AG04449 (cell line): ENCODE measurements around the gene CYSRT1.
A peak's percentile ranks its signal among the peaks of the same experiment; 100 is the strongest.

Source experiments
- CTCF ChIA-PET: fragments of 350-600 bp; formaldehyde crosslinking; extraction: SDS; loops from one replicate; lab custom pipeline; 2021; ENCODE audit warnings: antibody characterized with exemption; lab: Yijun Ruan, JAX
- POLR2A ChIA-PET: fragments of 400-600, 350-600 bp; formaldehyde crosslinking; extraction: SDS; loops from one replicate; lab custom pipeline; 2020; ENCODE audit warnings: antibody characterized with exemption, inconsistent platforms; lab: Yijun Ruan, JAX
- DNase-seq: peaks from one replicate; pipeline ENCODE4 v3.0.0-alpha.2; 2010; ENCODE audit warnings: low read depth, low spot score
- H3K4me3 ChIP-seq: 2 replicates; pipeline ENCODE4 v1.5.1; 2011; ENCODE audit warnings: low read depth, mild to moderate bottlenecking, control low read depth, low read length
- TF ChIP-seq, protein P1 (sequence below): IDR thresholded peaks from one replicate; pipeline ENCODE4 v1.5.1; 2011; ENCODE audit warnings: mild to moderate bottlenecking, moderate library complexity, low read length, control low read depth, inconsistent platforms; ENCODE audit not compliant: insufficient read depth; ENCODE audit errors: missing control alignments

Gene CYSRT1

DNA sequence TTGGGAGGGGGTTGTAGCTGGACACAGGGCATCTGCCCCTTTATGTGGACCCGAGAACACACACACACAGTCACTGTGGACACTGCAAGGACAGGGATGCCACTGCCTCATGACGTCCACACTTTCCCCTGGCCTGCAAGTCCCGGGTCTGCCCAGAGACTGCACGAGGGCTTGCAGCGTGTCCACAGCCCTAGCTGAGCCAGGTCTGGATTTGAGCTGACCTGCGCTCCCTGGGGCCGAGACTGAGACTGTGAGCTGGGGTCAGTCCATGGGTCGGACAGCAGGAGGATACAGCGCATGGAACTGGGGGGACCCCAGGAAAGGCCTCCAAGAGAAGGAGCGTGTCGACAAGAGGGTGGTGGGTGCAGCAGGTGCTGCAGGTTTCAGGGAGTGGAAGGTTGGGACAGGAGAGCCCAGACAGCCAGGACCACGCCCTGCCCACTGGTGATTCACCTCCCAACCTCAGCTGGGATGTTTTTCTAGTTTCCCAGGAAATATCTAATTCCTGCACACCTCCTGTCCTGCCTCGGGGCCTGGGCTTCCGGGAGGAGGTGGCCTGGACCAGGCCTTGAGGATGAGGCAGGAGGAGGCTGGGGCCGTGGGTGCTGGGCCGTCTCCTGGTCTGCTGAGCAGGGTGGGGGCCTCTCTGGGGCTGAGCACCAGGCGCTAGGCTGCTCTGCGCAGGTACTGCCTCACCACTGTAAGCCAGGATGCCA lies 1.5 kb downstream of the CYSRT1 start:
- DNase-seq, result no peak
- TF ChIP-seq, protein P1, sequence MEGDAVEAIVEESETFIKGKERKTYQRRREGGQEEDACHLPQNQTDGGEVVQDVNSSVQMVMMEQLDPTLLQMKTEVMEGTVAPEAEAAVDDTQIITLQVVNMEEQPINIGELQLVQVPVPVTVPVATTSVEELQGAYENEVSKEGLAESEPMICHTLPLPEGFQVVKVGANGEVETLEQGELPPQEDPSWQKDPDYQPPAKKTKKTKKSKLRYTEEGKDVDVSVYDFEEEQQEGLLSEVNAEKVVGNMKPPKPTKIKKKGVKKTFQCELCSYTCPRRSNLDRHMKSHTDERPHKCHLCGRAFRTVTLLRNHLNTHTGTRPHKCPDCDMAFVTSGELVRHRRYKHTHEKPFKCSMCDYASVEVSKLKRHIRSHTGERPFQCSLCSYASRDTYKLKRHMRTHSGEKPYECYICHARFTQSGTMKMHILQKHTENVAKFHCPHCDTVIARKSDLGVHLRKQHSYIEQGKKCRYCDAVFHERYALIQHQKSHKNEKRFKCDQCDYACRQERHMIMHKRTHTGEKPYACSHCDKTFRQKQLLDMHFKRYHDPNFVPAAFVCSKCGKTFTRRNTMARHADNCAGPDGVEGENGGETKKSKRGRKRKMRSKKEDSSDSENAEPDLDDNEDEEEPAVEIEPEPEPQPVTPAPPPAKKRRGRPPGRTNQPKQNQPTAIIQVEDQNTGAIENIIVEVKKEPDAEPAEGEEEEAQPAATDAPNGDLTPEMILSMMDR, result no peak
- no peak overlapping the region for H3K4me3 ChIP-seq
- POLR2A ChIA-PET, result interaction anchor here (1.1 to 2.5 kb wide), 3 partner anchors 14 to 38 kb away, joined by 4 to 14 read pairs (median 5); partner anchors contain the start of genes ANAPC2, SSNA1 and TUBB4B
- CTCF ChIA-PET, result interaction anchor here (0.7 to 6.6 kb wide), 22 partner anchors 11 to 197 kb away, joined by 3 to 139 read pairs (median 5); partner anchors contain the start of genes ANAPC2, EXD3, NPDC1 and SAPCD2

DNA sequence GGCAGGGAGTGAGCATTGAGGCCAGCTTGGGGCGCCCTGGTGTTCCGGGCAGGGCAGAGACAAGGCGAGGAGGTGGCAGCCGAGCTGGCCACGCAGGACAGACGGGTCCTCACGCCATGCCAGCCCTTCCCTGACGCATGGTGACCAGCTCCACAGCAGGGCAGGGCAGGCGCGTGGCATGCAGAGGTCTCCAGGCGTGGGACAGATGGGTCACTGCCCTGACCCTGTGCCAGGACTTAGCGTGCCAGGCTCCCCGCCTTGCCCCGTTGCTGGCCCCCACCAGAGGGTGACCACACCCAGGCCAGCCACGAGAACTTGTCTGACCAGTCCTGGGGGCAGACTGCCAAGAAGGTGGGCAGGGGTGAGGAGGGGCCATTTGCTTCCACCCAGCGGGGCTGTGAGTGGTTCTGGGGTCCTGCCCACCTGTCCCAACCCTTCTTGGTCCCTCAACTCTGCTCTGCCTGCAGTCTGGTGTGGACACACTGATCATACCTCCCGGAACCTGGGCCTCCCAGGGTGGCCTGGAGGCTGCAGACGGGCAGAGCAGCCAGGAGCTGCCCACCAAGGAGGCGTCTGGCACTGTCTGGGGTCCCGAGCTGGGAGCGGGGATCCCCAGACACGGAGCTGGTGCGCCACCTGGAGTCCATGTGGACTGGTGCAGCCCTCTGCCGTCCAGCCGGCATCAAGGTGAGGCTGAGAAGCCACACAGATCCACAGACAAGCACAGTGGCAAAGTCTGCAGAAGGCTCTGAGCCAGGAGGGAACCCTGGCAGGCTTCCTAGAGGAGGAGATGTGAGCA lies 2.3 kb downstream of the CYSRT1 start, which contains the start of gene RNF224:
RNF224 (plus strand) TSS at position 449 of the 799 bp plus-strand sequence. CDS start 834 bp downstream, outside the sequence.
- H3K4me3 ChIP-seq, result no peak within 1 kb of the TSS
- POLR2A ChIA-PET, result interaction anchor here (1.0 to 2.5 kb wide), 5 partner anchors 13 to 181 kb away, joined by 3 to 14 read pairs (median 4); partner anchors contain the start of genes ANAPC2, SSNA1 and TUBB4B
- TF ChIP-seq, protein P1, result peak; percentile 93
- no peak for DNase-seq
- CTCF ChIA-PET, result interaction anchor here (0.9 to 6.6 kb wide), 27 partner anchors 8 to 192 kb away, joined by 3 to 139 read pairs (median 5); partner anchors contain the start of genes ANAPC2, DPP7, NPDC1 and SAPCD2

DNA sequence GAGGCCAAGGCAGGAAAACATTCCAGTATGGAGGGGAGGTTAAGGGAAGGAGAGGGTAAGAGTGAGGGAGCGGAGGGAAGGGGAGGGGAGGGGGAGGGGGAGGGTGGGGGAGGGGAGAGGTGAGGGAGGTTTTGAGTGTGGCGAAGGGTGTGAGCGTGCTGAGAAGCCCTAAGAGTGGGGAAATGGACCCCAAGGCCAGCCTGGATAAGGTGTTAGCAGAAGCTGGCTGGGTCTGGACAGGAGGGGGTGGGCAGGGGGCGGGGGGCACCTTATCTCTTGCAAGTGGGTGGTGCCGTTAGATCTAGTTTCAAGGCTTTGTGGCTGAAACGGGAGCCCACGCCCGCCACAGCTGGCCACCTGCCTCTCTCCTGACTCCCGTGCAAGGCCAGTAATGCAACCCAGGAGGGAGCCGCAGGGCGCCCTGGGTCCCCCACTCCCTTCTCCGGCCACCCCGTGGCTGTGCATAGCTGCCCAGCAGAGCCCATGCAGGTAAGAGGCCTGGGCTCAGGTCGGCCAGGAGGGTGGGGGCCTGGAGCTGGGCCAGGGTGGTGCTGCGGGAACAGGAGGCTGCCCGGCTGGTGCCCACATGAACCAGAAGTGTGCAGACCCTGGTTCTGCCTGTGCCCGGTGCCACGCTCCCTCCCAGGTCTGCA lies 3.0 kb downstream of the CYSRT1 start:
- TF ChIP-seq, protein P1, result no peak
- POLR2A ChIA-PET, result interaction anchor here (1.0 to 2.5 kb wide), 5 partner anchors 13 to 181 kb away, joined by 3 to 14 read pairs (median 4); partner anchors contain the start of genes ANAPC2, SSNA1 and TUBB4B
- CTCF ChIA-PET, result interaction anchor here (0.8 to 6.6 kb wide), 26 partner anchors 9 to 193 kb away, joined by 3 to 139 read pairs (median 5); partner anchors contain the start of genes ANAPC2, DPP7, NELFB and NPDC1
- DNase-seq, result no peak
- no peak overlapping the region for H3K4me3 ChIP-seq

DNA sequence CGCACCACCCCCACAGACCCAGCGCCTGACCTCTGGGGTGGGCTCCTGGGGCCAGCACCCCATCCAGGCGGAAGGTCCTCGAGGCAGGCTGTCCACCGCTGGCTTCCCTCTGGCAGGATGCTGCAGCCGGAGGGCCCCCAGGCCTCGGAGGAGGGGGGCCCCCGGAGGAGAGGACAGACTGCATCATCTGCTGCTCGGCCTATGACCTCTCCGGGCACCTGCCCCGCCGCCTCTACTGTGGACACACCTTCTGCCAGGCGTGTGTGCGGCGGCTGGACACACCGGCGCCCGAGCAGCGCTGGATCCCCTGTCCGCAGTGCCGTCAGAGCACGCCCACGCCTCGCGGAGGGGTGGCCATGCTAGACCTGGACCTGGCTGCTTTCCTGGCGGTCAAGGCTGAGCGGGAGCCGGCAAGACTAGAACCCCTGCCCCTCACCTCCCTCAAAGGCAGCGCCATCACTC lies 3.6 kb downstream of the CYSRT1 start:
- TF ChIP-seq, protein P1, result no peak
- H3K4me3 ChIP-seq, result no peak overlapping the region
- DNase-seq, result no peak
- CTCF ChIA-PET, result interaction anchor here (0.8 to 6.6 kb wide), 14 partner anchors 9 to 184 kb away, joined by 3 to 139 read pairs (median 8); partner anchors contain the start of genes ANAPC2, DPP7, NELFB and NPDC1
- POLR2A ChIA-PET, result no interaction called here

DNA sequence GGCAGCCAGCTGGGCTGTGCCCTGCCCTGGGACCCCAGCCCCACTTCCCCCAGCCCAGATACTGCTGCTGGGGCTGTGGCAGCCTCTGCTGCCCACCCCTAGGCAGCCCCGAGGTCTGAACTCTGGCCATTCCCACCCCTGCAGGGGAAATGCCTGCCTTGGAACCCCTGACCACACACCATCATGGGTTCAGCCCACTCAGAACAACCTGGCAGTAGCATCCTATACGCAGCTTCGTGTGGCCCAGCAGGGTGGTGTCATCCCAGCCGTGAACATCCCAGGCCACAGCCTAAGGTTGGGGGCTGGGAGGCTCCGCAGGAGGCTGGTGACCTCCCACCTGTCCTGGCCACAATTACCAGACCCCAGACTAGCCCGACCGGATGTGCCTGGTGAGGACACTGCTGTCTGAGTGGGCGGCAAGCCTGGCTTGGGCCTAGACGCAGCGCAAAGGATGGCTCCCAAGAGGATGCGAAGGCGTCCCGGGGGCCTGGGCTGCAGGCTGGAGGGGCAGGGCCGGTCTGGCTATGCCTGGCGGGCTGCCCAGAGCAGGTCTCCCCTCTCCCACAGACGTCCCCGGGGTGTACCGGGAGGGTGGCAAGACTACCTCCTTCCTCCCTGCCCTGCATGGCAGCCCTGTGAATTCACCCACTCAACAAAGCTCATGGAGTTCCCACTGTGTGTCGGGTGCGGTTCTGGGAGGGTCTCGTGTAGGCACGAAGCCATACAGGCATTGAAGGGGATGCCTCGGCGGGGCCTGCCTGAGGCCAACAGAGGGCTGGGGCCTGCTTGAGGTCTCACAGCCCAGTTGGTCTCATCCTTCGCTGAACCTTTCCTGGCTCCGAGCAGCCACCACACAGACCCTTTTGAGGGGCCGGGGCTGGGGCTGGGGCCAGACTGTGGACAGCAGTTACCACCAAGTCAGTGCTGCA lies 4.3 kb downstream of the CYSRT1 start:
- no peak for DNase-seq
- ChIA-PET CTCF (interaction anchor here (0.8 to 4.4 kb wide), 7 partner anchors 8 to 184 kb away, joined by 3 to 28 read pairs (median 3); no protein-coding TSS in a partner anchor), POLR2A (interaction anchor here (0.9 kb wide), 1 partner anchor 12 kb away, joined by 4 read pairs; the partner anchor contains the start of gene TUBB4B)
- H3K4me3 ChIP-seq, result no peak overlapping the region
- TF ChIP-seq, protein P1, result no peak
